Measurements from ENCODE around the gene EME1.

The EME1 gene

GRCh38 chr17:50381260-50381815 lies 8.3 kb downstream of the EME1 start:
- H2AFZ ChIP-seq (ENCODE audit: low read depth, low read length) = no peak overlapping the region
- no peak for DNase-seq
- peaks cover 93% of the 10 kb centered on the region for H3K36me3 ChIP-seq (ENCODE audit: insufficient read depth, low read length)
- no peaks in the 10 kb centered on the region for H3K9me3 ChIP-seq (ENCODE audit: insufficient read depth, low read length, severe bottlenecking)
- peaks cover 3% of the 10 kb centered on the region for H3K4me1 ChIP-seq (ENCODE audit: insufficient read depth, low read length)
- no peak overlapping the region for H3K27ac ChIP-seq (ENCODE audit: low read length)
- no peak overlapping the region for H3K4me2 ChIP-seq (ENCODE audit: insufficient read depth, low read length)
- ATAC-seq (ENCODE audit: insufficient read depth, low read depth) = no peak
- H4K20me1 ChIP-seq (ENCODE audit: insufficient read depth, low read length) = peaks cover 7% of the 10 kb centered on the region; the same call in 1 of the 2 replicates
- no peak overlapping the region for H3K4me3 ChIP-seq (ENCODE audit: low read depth in 1 of 2, low read length in 2 of 2)
- H3K9ac ChIP-seq (ENCODE audit: low read depth, low read length) = no peak overlapping the region
- H3K27me3 ChIP-seq (ENCODE audit: insufficient read depth, low read length, poor library complexity) = no peaks in the 10 kb centered on the region
- TF ChIP-seq CTCF (IDR thresholded peaks at IDR 0.05; ENCODE audit: borderline replicate concordance, extremely low read depth, low read length, poor library complexity, severe bottlenecking) (no peak), EZH2 (IDR thresholded peaks at IDR 0.05; ENCODE audit: borderline replicate concordance, low read depth, low read length, severe bottlenecking) (no peak)
- H3K79me2 ChIP-seq (ENCODE audit: insufficient read depth, low read length) = no peaks in the 10 kb centered on the region

GRCh38 chr17:50381920-50382319 lies 8.9 kb downstream of the EME1 start:
- H3K27ac ChIP-seq (ENCODE audit: low read length) = no peak overlapping the region
- H3K4me1 ChIP-seq (ENCODE audit: insufficient read depth, low read length) = no peaks in the 10 kb centered on the region; the same call in 1 of the 2 replicates
- H3K79me2 ChIP-seq (ENCODE audit: insufficient read depth, low read length) = no peaks in the 10 kb centered on the region
- H3K4me2 ChIP-seq (ENCODE audit: insufficient read depth, low read length) = no peak overlapping the region
- no peaks in the 10 kb centered on the region for H3K9me3 ChIP-seq (ENCODE audit: insufficient read depth, low read length, severe bottlenecking)
- no peak overlapping the region for H3K4me3 ChIP-seq (ENCODE audit: low read depth in 1 of 2, low read length in 2 of 2)
- peaks cover 93% of the 10 kb centered on the region for H3K36me3 ChIP-seq (ENCODE audit: insufficient read depth, low read length)
- H3K27me3 ChIP-seq (ENCODE audit: insufficient read depth, low read length, poor library complexity) = no peaks in the 10 kb centered on the region
- ATAC-seq (ENCODE audit: insufficient read depth, low read depth) (no peak), DNase-seq (no peak)
- H4K20me1 ChIP-seq (ENCODE audit: insufficient read depth, low read length) = peaks cover 10% of the 10 kb centered on the region; the same call in 1 of the 2 replicates
- no peak overlapping the region for H2AFZ ChIP-seq (ENCODE audit: low read depth, low read length)
- TF ChIP-seq EZH2 (IDR thresholded peaks at IDR 0.05; ENCODE audit: borderline replicate concordance, low read depth, low read length, severe bottlenecking) (no peak), CTCF (IDR thresholded peaks at IDR 0.05; ENCODE audit: borderline replicate concordance, extremely low read depth, low read length, poor library complexity, severe bottlenecking) (no peak)
- no peak overlapping the region for H3K9ac ChIP-seq (ENCODE audit: low read depth, low read length)

- no peak overlapping the region for H2AFZ ChIP-seq (ENCODE audit: low read depth, low read length)
- no peaks in the 10 kb centered on the region for H3K79me2 ChIP-seq (ENCODE audit: insufficient read depth, low read length)
- peaks cover 10% of the 10 kb centered on the region; the same call in 1 of the 2 replicates for H4K20me1 ChIP-seq (ENCODE audit: insufficient read depth, low read length)
- ATAC-seq (ENCODE audit: insufficient read depth, low read depth) (no peak), DNase-seq (no peak)
- no peak overlapping the region for H3K4me3 ChIP-seq (ENCODE audit: low read depth in 1 of 2, low read length in 2 of 2)
- H3K4me2 ChIP-seq (ENCODE audit: insufficient read depth, low read length) = no peak overlapping the region
- H3K4me1 ChIP-seq (ENCODE audit: insufficient read depth, low read length) = no peaks in the 10 kb centered on the region; the same call in 1 of the 2 replicates
- no peak overlapping the region for H3K9ac ChIP-seq (ENCODE audit: low read depth, low read length)
- H3K27ac ChIP-seq (ENCODE audit: low read length) = no peak overlapping the region
- no peaks in the 10 kb centered on the region for H3K27me3 ChIP-seq (ENCODE audit: insufficient read depth, low read length, poor library complexity)
- TF ChIP-seq CTCF (IDR thresholded peaks at IDR 0.05; ENCODE audit: borderline replicate concordance, extremely low read depth, low read length, poor library complexity, severe bottlenecking) (no peak), EZH2 (IDR thresholded peaks at IDR 0.05; ENCODE audit: borderline replicate concordance, low read depth, low read length, severe bottlenecking) (no peak)
- H3K36me3 ChIP-seq (ENCODE audit: insufficient read depth, low read length) = peaks cover 97% of the 10 kb centered on the region
- no peaks in the 10 kb centered on the region for H3K9me3 ChIP-seq (ENCODE audit: insufficient read depth, low read length, severe bottlenecking)
These were observed 9.9 kb downstream of the EME1 start for GRCh38 chr17:50382931-50383330.

Measured in DND-41 (cell line).